DMS53 treated with DMSO at 0.1 percent for 48 hours (cell line): ENCODE data around the gene TP53BP1.
A peak's percentile ranks its signal among the peaks of the same experiment; 100 is the strongest.
"Not testable (repeated sequence)": the region's sequence is repeated elsewhere in the genome, so short reads cannot be mapped to it uniquely, and the experiment has no call there.

Experiments
- DNase-seq: peaks from one replicate; lab custom pipeline; 2025; ENCODE audit not compliant: unreplicated experiment; lab: John Stamatoyannopoulos, UW

The TP53BP1 gene

GRCh38 chr15:43420435-43420834, 72.5 kb downstream of the TP53BP1 start:
- no peak for DNase-seq

- DNase-seq: no peak
Measured at GRCh38 chr15:43414196-43414595, 78.8 kb downstream of the TP53BP1 start.

DNA sequence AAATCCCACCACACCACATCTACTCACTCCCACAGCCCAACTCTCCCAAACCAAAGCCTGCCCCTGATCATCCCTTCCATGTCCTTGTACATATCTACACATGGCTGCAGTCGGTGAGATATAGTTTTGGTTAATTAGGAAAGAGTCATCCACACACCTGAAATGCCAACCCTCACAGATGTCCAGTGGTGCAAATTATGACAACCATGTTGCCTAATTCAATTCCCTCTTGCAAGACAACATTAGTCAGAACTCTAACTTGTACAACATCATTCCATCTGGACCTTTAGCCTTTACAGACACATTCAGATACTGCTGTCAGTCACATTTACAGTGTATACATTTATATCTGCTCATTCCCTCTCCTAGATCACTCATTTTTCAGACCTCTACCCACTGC, 80.9 kb downstream of the TP53BP1 start:
- DNase-seq: no peak

DNA sequence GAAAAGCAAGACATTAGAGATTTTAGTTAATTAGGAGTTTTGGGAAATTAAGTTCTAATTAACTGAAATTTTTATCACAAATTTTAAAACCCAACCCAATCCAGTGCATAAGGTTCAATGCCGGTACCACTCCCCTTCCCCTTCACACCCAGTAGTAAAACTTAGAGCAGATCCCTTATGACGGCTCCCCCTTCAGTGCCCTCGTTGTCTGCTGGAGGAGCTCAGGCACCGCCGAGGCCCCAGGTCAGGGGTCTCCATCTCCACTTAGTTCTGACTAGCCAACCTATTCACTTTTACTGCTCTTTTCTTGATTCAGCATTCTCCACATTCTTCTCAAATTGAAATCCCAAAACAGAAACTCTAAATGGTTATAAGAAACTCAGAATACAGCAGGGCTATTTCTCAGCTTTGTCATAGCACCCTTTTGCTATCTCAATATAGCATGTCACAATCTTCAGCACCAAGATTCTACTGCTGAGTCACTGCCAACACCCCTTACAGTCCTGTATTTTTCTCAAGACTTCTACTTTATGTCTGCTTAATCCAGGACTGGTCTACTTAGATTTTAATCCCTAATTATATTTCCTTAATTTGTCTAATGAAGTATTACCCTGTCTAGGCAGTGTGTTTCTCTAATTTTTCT, 82.3 kb downstream of the TP53BP1 start:
- no peak for DNase-seq

DNA sequence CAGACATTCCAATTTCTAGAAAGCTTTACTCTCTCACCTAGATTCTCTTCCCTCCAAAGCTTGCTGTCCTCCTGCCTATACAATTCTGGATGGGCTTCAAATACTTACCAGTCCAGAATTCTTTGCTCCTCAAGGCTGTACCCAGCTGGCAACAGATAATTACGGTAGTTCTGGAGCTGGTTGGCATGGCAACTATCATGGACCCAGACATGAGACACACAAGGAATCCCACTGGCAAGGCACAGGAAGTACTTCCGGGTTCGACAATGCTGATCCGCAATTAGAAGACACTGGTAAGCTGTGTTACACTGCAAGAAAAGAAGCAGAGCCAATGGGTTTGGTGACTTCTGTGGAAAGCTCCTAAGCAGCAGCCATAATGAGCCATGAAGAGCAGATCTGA, 84.2 kb downstream of the TP53BP1 start:
- no peak for DNase-seq

- DNase-seq: no peak
Measured at GRCh38 chr15:43406808-43407207, 86.1 kb downstream of the TP53BP1 start.

- no peak for DNase-seq
Measured at GRCh38 chr15:43406189-43406588, 86.8 kb downstream of the TP53BP1 start.

DNA sequence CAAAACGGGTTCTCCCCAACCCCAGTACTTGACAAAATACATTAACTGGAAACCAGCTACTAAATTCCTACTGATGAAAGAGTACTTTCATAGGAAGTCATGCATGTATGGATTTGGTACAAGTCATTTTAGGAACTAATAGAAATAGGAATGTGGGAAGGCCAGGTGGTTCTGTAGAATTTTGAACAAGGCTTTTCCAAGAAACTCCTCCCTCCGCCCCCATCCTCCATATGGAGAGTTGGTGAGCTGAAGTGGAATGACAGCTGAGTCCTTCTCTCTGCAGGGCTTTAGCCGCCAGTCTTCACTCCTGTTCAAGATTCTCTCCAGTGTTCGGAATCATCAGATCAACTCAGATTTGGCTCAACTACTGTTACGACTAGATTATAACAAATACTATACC, 88.8 kb downstream of the TP53BP1 start:
- DNase-seq: no peak

DNA sequence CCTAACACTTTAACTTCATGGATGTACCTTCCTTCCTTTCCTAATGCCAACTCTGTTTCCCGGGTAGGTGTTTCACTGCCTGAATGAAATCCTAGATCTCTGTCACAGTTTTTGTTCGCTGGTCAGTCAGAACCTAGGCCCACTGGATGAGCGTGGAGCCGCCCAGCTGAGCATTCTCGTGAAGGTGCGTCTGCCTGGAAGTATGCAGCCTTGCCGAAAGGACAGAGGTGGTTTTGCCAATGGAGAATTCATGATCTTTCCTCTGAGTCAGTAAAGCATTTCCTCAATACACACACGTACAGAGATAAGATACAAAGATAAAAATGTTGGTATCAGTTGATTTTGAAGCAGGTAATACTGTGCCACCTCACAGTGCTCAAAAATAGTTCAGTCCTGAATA, 89.3 kb downstream of the TP53BP1 start:
- no peak for DNase-seq

- no peak for DNase-seq
Measured at GRCh38 chr15:43402255-43402654, 90.7 kb downstream of the TP53BP1 start.

DNA sequence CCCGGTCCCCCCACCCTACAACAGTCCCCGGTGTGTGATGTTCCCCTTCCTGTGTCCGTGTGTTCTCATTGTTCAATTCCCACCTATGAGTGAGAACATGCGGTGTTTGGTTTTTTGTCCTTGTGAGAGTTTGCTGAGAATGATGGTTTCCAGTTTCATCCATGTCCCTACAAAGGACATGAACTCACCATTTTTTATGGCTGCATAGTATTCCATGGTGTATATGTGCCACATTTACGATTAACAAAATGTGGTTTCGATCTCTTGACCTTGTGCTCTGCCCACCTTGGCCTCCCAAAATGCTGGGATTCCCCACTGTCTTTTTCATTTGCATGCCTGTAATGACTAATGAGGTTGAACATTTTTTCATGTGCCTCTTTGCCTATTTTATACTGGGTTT, 99.4 kb downstream of the TP53BP1 start:
- DNase-seq: not testable (repeated sequence)

GRCh38 chr15:43390723-43391122, 102.2 kb downstream of the TP53BP1 start:
- DNase-seq: no peak

DNA sequence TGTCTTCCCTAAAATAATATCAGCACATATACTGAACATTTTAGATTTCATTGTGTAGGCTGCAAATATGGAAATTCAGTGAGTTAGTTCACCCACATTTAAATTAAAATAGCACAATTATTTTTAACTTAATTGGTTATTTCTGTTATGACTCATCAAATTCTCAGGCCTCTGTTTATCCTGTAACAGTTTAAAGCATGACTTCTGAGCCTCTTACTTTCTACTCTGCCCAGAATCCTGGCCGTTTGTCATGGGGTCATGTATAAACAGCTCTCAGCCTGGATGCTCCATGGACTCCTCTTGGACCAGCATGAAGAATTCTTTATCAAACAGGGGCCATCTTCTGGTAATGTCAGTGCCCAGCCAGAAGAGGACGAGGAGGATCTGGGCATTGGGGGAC, 109.9 kb downstream of the TP53BP1 start:
- DNase-seq: no peak

DNA sequence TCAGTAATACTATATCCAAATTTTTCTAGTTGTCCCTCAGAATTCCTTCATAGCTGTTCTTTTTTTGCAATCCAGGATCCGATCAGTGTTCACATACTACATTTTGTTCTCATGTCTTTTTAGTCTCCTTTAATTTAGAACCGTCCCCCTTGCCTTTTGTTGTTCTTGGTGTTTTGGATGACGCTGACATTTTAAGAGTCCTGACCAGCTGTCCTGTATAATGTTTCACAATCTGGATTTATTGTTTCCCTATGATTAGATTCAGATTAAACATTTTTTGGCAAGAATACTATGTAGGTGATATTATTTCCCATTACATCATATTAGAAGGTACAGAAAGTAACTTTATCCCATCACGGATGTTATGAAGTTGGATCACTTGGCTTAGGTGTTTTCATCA, 110.6 kb downstream of the TP53BP1 start:
- DNase-seq: no peak

- DNase-seq: no peak
Measured at GRCh38 chr15:43378601-43379000, 114.4 kb downstream of the TP53BP1 start.

DNA sequence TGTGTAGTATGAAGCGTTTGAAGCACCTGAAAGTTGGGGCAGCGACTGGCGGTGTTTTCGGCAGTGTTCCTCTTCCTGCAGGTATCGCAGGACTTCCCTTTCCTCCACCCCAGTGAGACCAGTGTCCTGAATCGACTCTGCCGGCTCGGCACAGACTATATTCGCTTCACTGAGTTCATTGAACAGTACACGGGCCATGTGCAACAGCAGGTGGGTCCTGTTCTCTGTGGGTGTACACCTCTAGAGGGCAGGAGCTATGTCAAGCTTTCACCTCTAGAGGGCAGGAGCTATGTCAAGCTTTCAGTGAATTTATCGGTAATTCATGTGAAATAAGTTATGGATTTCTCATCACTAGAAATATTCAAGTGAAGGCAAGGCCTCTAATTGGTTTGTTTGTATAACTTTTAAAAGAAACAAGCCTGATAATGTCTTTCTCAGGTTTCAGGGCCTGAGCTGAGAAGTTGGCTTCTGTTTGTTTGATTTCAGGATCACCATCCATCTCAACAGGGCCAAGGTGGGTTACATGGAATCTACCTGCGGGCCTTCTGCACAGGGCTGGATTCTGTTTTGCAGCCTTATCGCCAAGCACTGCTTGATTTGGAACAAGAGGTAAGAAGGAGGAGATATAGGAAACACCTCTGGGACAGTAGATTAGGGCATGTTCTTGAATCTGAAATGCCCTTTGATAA, 116.8 kb downstream of the TP53BP1 start:
- peak; percentile 6 for DNase-seq

GRCh38 chr15:43370975-43371974, 121.7 kb downstream of the TP53BP1 start, which contains the start of the genes TUBGCP4 and ZSCAN29:
TSS of gene TUBGCP4 (plus strand) at chr15:43371101. CDS start at chr15:43371355, 254 bp downstream.
TSS of gene ZSCAN29 (minus strand) at chr15:43371043. CDS start at chr15:43369913, 1,130 bp downstream.
- DNase-seq: peak; percentile 30

DNA sequence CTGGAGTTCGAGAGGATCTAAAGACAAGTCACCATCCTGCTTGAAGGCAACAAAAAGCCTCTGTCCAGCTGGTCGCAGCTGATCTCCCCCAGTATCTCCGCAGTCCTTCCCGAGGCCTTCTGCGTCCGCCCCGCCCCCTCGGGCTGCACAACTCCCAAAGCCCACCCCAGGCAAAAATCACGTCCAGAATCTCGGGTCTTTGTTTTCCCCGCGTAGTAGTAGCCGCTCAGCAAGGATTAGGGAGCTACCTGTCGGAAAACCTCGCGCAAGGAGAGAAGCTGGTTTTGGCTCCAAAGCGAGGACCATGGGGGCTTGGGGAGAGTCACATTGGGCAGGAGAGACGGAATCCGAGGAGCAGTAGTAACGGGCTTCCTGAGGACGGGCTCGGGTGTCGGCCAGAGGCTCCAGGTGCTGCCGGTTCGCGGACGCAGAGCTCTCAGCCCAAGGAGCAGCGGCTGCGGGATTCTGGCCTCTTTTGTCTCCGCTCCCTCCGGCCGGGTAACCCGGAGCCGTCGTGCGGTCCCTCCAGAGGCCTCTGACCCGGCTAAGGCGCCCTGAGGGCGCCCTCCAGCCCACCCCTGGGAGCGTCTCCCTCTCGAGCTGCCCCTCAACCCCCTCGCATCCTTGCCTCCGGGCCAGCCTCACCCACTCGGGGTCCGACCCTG, 122.5 kb downstream of the TP53BP1 start:
- DNase-seq: peak; percentile 7

- DNase-seq: no peak
Measured at GRCh38 chr15:43361313-43361903, 131.5 kb downstream of the TP53BP1 start.

- DNase-seq: no peak
Measured at GRCh38 chr15:43360821-43361220, 132.1 kb downstream of the TP53BP1 start.
